ENCODE results near the gene ODAD2.
"Not testable (repeated sequence)": the region's sequence is repeated elsewhere in the genome, so short reads cannot be mapped to it uniquely, and the experiment has no call there.

DNA sequence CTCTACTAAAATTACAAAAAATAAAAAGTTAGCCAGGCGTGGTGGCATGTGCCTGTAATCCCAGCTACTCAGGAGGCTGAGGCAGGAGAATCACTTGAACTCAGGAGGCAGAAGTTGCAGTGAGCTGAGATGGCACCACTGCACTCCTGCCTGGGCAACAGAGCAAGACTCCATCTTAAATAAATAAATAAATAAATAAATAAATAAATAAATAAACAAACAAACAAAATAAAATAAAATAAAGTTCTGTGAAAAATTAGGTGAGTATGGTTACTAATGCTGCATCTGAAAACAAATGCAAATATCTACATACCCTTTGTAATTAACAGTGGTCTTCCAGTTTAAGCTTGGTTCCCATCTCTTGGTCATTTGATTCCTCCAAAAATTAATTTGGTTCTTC lies 28.1 kb downstream of the ODAD2 start:
- TF ChIP-seq, protein P1, sequence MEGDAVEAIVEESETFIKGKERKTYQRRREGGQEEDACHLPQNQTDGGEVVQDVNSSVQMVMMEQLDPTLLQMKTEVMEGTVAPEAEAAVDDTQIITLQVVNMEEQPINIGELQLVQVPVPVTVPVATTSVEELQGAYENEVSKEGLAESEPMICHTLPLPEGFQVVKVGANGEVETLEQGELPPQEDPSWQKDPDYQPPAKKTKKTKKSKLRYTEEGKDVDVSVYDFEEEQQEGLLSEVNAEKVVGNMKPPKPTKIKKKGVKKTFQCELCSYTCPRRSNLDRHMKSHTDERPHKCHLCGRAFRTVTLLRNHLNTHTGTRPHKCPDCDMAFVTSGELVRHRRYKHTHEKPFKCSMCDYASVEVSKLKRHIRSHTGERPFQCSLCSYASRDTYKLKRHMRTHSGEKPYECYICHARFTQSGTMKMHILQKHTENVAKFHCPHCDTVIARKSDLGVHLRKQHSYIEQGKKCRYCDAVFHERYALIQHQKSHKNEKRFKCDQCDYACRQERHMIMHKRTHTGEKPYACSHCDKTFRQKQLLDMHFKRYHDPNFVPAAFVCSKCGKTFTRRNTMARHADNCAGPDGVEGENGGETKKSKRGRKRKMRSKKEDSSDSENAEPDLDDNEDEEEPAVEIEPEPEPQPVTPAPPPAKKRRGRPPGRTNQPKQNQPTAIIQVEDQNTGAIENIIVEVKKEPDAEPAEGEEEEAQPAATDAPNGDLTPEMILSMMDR (IDR thresholded peaks at IDR 0.05) = not testable (repeated sequence)
- TF ChIP-seq EP300 (IDR thresholded peaks at IDR 0.05) = not testable (repeated sequence)
